Erythroblast (primary cell): ENCODE results near the gene CAMK1D.

Experiments used
- DNase-seq, 2 experiments: peaks; one replicate each; lab custom pipeline; 2025; lab: John Stamatoyannopoulos, UW
- GATA1 ChIP-seq: IDR thresholded peaks from 2 replicates; pipeline ENCODE4 v1.6.1; 2011; ENCODE audit warnings: low read depth, mild to moderate bottlenecking, control low read depth, low read length, moderate library complexity
- POLR2A ChIP-seq: IDR thresholded peaks from 2 replicates; pipeline ENCODE4 v1.6.1; 2011; ENCODE audit warnings: mild to moderate bottlenecking, low read length

The CAMK1D gene

DNA sequence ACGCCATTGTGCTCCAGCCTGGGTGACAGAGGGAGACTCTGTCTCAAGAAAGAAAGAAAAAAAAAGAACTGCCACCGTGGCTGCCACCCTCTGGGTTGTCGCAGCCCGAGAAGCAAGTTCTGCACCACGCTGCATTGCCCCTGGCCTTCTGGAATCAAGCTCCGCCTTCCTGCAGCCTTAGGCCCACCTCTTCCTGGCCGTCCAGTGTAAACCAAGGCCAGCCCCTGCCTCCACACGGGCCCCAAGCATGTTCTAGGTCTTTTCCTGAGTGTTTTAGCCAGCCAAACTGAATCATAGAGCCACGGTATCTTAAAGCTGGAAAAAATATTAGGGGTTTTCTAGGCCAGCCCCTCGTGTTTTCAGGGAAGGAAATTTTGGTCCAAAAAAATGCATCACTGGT lies 463.2 kb downstream of the CAMK1D start:
- TF ChIP-seq POLR2A (no peak), GATA1 (no peak)
- no peak for DNase-seq

DNA sequence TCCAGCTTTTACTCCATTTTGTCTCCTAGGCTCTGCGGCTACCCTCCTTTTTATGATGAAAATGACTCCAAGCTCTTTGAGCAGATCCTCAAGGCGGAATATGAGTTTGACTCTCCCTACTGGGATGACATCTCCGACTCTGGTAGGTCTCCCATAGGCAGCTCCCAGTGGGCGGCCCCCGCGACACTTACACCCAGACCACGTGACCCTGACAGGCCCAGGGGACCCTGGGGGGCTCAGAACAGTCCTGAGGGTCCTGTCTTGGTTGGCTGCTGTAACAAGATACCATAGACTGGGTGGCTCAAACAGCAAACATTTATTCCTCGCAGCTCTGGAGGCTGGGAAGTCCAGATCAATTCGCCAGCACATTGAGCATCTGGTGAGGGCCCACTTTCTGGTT lies 464.8 kb downstream of the CAMK1D start:
- DNase-seq = no peak
- TF ChIP-seq GATA1 = no peak
- TF ChIP-seq POLR2A = no peak

DNA sequence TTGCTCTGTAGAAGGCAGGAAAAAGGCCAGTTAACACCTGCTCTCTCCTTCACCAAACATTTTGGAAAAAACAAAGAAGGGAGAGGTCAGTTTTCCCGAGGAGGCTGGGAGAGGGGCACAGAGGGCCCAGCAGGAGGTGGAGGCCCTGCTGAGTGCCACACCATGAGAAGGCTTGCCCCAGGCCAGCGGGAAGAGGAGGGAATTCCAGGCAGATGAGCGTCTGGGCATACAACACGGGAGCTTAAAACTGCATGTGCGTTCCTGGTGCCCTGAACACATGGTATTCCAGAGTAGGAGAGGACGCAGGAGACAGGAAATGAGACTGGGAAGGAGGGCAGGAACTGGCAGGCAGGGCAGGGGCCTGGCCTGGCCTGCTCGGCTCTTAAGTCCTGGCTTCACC lies 469.7 kb downstream of the CAMK1D start:
- no peak for DNase-seq
- TF ChIP-seq POLR2A (no peak), GATA1 (no peak)

DNA sequence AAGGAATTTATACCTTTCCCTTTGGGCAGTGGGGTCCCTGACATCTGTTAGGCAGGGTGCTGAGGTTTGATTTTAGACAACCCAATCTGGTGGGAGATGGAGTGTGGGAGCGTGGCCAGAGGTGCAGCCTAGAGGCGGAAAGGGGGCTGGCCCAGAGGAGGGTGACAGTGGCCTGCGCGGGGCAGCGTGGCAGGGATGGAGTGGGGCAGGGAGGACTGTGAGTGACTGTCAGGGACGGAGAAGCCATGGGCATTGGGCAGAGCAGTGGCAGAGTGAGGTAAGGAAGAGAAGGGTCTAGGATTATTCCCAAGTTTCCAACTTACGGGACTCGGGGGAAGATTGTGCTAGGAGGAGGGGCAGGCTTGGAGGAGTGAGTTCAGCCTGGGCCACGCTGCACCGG lies 470.3 kb downstream of the CAMK1D start:
- TF ChIP-seq POLR2A = no peak
- TF ChIP-seq GATA1 = no peak
- no peak for DNase-seq

DNA sequence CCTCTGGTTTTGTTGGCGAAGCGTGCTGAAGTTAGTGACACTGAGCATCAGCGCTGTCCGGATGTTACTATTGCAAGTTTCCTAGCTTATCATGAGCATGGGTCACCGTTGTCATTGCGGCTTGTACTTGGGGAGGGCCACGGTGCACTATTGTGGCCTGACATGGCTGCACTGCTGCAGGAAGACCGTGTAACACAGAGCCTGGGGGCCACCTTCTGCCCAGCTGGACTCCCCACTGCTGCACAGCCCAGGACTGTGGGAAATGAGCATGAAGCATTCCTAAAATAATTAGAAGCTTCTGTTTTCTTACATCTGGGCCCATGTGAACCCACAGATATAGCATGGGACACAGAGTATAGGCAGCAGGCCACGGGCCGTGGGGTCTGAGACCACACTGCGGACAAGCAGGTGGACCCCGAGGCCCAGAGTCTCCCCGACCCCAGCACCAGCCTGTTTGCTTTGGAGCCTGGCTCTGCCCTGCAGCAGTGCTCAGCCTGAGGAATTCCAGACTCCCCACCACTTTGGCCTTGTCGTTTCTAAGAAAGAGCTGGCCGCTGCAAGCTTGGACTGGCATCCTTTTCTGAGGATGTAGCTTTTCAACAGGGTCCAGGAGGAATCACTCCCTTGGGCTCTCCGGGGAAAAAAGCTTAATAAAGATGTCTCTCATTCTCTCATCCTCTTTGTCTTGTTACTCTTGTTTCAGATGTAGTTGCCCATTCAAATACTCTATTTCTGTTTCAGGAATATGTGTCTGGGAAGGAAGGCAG lies 473.0 kb downstream of the CAMK1D start:
- TF ChIP-seq POLR2A = no peak
- TF ChIP-seq GATA1 = no peak
- DNase-seq = no peak

DNA sequence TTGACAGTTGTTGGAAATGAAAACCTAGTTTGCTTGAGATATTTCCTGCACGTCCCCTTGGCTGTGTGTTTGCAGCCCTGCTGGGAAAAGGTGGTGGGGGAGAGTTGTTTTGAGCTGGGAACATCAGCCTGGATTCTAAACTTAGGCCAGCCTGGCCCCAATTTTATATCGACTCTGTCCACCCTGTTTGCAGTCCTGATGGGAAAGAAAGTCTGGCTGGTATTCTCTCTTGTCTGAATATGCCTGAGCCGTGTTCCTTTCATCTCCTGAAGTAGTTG lies 473.5 kb downstream of the CAMK1D start:
- TF ChIP-seq POLR2A (no peak), GATA1 (no peak)
- DNase-seq = no peak

DNA sequence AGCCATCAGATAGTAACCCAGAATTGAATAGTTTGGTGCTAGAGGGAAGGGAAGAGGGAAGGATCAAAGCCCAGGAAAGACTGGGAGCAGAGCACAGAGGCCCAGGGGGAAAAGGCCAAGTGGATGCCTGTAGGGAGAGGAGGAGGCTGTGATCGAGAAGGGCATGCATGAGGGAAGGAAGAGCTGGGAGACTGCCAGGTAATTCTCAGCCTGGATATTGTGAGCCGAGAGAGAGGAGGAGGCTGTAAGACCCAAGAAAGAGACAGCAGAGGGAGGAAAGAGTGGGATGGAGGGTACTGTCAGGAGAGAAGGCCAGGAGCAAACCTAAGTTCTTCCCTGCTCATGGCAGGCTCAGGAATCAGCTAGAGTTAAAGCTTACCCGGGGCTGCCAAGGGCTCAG lies 474.0 kb downstream of the CAMK1D start:
- TF ChIP-seq GATA1 (no peak), POLR2A (no peak)

DNA sequence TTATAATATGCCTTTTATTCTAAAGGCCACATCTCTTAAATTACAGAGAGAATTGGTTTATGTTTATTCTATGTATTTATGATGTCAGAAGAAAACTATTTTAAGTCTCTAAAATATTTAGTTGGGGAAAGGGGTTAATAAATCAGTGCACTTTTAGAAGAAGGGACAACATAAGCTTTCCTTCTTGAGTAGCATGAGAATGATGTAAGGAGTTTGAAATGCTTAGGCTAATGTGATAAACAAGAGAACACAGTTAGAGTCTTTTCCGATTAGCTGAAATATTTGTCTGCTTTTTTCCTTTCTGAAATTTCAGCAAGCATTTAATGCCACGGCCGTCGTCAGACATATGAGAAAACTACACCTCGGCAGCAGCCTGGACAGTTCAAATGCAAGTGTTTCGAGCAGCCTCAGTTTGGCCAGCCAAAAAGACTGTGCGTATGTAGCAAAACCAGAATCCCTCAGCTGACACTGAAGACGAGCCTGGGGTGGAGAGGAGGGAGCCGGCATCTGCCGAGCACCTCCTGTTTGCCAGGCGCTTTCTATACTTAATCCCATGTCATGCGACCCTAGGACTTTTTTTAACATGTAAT lies 476.0 kb downstream of the CAMK1D start:
- TF ChIP-seq GATA1 (no peak), POLR2A (no peak)
- no peak for DNase-seq

More for the DNA sequence above, 474.0 kb downstream of the CAMK1D start:
- no peak for DNase-seq

DNA sequence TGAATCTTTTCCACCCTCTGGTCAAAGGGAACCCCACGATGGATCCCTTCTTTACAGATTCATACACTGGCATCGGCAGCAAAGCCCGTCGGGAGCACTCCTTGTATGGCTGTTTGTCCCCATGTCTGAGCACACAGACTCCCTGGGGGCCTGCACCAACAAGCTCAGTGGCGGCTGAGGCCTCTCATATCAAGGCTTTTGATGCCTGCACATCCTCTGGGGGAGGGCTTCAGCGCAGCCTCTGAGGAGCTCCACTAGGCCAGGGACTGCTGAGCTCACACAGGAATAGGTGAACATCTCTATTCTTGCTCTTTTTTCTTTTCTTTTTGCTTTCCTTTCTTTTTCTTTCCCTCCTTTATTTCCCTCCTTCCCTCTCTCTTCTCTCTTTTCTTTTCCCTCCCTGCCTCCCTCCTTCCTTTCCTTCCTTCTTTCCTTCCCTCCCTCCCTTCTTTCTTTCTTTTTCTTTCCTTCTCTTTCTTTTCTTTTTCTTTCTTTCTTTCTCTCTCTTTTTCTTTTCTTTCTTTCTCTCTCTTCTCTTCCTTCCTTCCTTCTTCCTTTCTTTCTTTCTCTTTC lies 477.5 kb downstream of the CAMK1D start:
- TF ChIP-seq GATA1 = no peak

DNA sequence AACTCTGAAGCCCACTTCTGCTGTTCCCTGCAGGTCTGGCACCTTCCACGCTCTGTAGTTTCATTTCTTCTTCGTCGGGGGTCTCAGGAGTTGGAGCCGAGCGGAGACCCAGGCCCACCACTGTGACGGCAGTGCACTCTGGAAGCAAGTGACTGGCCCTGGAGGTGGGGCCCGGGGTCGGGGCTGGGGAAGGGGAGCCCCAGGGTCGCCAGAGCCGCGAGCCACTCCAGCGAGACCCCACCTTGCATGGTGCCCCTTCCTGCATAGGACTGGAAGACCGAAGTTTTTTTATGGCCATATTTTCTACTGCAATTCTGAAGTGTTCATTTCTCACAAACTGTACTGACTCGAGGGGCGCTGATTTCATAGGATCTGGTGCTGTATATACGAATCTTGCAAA lies 479.4 kb downstream of the CAMK1D start:
- TF ChIP-seq GATA1 (no peak), POLR2A (no peak)
- no peak for DNase-seq

More for the DNA sequence above, 477.5 kb downstream of the CAMK1D start:
- no peak for DNase-seq

DNA sequence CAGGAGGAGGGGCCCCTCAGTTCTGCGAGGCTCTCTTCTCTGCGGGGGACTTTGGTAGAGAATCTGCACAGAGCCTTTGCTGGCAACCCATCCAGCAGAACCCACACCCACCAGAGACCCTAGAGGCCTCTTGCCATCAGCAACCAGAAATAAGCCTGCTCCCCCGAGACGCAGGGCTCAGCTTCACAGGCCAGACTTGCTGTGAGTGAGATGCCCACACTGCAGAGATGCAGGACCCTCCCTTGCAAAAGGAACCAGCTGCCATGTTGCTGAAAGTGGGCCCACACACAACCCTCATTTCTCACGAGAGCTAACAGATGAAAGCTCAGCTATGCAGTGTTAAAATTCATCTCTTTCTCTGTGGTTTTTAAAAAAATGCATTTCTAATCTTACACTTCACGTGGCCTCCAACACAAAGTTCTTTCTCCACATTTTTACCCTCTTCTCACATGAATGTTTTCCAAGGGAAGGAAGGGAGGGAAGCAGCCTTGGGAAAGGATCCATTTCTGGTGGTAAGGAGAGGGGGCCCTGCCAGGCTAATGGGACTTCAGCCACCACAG lies 480.6 kb downstream of the CAMK1D start:
- no peak for DNase-seq
- TF ChIP-seq POLR2A = no peak
- TF ChIP-seq GATA1 = no peak

DNA sequence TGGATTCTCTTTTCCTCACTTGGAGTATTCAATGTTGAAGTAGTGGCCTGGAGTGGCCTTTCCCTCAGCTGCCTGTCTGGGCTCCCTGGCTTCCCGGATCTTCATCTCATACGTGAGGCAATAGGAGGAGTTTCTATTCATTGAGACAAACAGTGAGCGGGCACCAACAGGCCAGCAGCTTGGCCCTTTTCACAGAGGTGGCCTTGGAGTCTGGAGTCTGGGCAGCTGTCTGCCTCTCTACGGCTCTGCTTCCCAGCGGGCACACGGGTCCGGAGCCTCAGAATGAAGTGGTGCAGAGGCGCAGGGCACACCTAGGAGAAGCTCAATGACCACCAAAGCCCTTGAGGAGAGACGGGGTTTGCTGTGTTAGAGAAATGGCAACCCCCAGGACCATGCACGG lies 482.7 kb downstream of the CAMK1D start:
- DNase-seq = no peak
- no peak for TF ChIP-seq GATA1
- TF ChIP-seq POLR2A = no peak

DNA sequence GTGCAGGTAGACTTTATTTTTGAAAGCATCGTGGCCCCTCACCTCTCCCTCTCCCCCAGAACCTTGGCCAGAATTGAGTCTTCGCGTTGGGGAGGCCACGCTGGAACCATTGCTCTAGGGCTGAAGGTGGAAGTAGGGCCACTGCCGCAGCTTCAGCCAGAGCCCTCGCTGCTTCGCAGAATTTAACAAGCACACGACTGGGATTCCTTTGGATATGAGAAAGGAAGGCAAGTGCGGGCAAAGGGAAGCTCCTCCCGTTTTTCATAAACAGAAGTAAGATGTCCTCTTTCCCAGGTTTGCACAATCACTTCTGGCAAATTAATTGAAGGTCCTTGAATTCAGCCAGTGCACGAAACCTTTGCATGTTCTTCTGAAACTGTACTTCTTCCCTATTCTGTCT lies 484.1 kb downstream of the CAMK1D start:
- TF ChIP-seq POLR2A (no peak), GATA1 (no peak)
- DNase-seq = no peak

DNA sequence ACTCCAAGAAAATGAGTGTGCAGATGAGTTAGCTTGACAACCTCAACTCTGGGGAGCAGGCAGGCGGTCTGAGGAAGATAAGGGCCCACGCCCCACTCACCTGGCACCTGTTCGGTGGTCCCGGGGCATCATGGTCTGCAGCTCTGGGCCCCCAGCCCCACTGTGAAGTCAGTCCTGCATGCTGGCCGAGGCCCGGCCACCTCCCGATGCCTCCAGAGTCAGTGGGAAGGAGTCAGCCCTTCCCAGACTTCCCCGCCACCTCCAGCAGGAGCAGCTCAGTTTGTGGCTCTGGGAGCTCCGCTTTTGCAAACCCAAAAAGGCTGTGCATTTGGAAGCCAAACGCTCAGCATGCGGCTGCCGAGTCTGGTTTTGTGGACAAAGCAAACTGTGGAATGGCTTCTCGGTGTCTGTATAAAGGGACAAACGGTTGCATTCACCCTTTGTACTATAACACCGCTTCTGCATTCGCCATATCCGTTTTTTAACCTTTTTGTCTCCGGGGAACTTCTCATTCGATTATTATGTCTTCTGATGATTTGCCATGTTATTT lies 484.8 kb downstream of the CAMK1D start:
- no peak for TF ChIP-seq POLR2A
- no peak for TF ChIP-seq GATA1
- no peak for DNase-seq

DNA sequence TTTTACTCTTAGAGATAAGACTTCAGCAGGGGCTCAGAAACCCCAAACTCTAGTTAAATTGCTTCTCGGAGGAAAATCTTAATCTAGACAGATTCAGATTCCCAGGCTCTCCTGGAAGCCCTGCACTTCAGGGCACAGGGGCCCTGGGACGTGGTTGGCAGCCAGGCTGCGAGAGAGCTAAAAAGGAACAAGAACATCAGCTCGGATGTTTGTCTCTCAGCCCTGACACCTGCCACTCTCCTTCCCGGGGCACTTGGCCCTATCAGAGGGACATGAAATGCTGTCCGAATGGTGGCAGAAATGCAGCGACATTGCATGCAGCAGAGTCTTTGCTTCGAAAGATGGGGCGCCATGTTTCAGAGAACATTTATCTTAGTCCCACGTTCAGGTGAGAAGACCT lies 485.4 kb downstream of the CAMK1D start:
- DNase-seq = no peak

More for the DNA sequence above, 485.4 kb downstream of the CAMK1D start:
- TF ChIP-seq POLR2A (no peak), GATA1 (no peak)
